Esophagus squamous epithelium (tissue), 4 donors: ENCODE measurements around the gene OR13C5.

Source experiments
- POLR2A ChIP-seq, 4 donors: fragments of 450-650 bp; IDR thresholded peaks; one replicate each; pipeline ENCODE4 v1.6.1; 2017; ENCODE audit warnings: antibody characterized with exemption in 4 of 4, mild to moderate bottlenecking in 4 of 4, moderate library complexity in 3 of 4
- TF ChIP-seq, protein P1 (sequence below), 6 experiments: fragments of 450-650 bp in 4 of 6; fragments of 200-600 bp in 2 of 6; sonication (generic) in 2 of 6; IDR thresholded peaks; one replicate each; pipeline ENCODE4 v1.5.1; 2016 to 2019; ENCODE audit warnings: antibody characterized with exemption in 6 of 6, mild to moderate bottlenecking in 4 of 6, moderate library complexity in 4 of 6

DNA sequence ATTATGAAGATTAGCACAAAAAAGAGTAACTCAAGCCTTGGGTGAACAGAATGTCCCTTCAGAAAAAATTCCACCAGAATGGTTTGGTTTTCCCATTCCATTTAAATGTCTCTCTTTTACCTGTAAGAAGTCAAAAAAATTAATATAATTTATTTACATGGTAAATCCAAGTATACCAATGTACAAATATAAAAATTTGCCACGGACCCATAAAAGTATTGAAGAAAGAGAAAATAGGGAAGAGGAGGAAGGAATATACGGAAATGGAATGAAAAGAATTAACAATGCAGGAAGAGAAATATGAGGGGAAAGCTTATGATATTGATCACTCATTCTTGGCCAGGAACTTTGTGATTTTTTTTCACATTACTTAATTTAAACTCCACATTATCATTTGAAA is 18.9 kb upstream of the OR13C5 start, which contains the start of gene OR13C9:
- TF ChIP-seq, protein P1, sequence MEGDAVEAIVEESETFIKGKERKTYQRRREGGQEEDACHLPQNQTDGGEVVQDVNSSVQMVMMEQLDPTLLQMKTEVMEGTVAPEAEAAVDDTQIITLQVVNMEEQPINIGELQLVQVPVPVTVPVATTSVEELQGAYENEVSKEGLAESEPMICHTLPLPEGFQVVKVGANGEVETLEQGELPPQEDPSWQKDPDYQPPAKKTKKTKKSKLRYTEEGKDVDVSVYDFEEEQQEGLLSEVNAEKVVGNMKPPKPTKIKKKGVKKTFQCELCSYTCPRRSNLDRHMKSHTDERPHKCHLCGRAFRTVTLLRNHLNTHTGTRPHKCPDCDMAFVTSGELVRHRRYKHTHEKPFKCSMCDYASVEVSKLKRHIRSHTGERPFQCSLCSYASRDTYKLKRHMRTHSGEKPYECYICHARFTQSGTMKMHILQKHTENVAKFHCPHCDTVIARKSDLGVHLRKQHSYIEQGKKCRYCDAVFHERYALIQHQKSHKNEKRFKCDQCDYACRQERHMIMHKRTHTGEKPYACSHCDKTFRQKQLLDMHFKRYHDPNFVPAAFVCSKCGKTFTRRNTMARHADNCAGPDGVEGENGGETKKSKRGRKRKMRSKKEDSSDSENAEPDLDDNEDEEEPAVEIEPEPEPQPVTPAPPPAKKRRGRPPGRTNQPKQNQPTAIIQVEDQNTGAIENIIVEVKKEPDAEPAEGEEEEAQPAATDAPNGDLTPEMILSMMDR (IDR thresholded peaks at IDR 0.05) = no peak
- TF ChIP-seq POLR2A (IDR thresholded peaks at IDR 0.05) = no peak
